Stimulated activated CD4-positive, alpha-beta T cell treated with anti-CD3 and anti-CD28 coated beads, Interleukin-4, amount 100 ng/mL, for 4 hours (primary cell): ENCODE measurements around the gene SALL2.
A peak's percentile ranks its signal among the peaks of the same experiment; 100 is the strongest.
"Not testable (repeated sequence)": the region's sequence is repeated elsewhere in the genome, so short reads cannot be mapped to it uniquely, and the experiment has no call there.

Source experiments
- DNase-seq, 2 experiments: peaks; one replicate each; pipeline ENCODE4 v3.0.0-alpha.2; 2020

SALL2 gene

DNA sequence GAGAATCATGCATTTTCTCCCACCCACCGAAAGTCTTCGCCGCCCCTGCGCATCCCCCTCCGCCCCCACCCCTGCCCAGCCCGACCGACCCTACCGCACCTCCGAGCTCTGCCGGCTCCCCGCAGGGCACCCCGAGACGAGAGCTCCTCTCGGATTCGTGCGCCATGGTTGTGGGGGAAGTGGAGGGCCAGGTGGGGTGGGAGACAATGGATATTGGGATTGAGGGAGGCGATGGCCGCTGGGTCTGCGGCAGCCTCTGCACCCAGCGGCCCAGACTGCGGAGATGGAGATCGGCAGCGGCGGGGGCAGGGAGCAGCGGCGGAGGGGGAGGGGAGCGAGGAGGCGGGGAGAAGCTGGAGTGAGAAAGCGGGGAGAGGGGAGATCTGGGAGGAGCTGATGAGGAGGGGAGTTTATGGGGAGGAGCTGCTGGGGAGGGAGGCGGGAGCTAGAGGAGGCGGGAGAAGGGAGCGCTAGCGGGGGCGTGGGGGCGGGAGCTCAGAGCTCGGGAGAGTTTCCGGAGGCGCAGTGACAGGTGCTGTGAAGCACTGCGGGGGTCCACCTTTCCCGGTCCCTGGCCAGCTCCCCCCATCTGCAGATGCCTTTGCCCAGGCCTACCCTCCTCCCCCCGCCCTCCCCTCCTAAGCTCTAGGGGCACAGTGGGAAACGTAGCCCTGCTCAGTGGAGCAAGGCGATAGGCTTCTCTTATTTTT lies at the start of gene SALL2:
Gene SALL2, minus strand, starts transcription at position 385 of the 710 bp plus-strand sequence. Its CDS starts 219 bp downstream, at position 166.
- DNase-seq, result peak; percentile 70 to 73

GRCh38 chr14:21575661-21576060 lies 49.5 kb upstream of the SALL2 start:
- no peak for DNase-seq

GRCh38 chr14:21572604-21573003 lies 46.5 kb upstream of the SALL2 start:
- DNase-seq, result no peak

DNA sequence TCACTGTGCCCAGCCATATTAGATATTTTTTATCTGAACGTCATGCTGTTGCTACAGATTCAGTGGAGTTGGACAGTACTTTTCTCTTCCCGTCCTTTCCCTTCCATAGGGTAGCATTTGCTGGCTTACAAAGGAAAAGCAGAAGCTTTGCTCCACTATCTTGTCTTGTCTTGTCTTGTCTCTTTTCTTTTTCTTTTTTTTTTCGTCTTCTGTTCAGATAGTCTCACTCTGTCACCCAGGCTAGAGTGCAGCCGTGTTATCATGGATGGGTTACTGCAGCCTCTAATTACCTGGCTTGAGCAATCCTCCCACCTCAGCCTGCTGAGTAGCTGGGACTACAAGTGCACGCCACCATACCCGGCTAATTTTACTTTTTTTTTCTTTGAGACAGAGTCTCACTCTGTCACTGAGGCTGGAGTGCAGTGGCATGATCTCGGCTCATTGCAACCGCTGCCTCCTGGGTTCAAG lies 32.6 kb upstream of the SALL2 start:
- DNase-seq, result no peak

- peak; percentile 58 to 66 for DNase-seq
Observed at GRCh38 chr14:21557084-21557901, 31.1 kb upstream of the SALL2 start.

- DNase-seq, result no peak
Observed at GRCh38 chr14:21556378-21557083, 30.4 kb upstream of the SALL2 start.

DNA sequence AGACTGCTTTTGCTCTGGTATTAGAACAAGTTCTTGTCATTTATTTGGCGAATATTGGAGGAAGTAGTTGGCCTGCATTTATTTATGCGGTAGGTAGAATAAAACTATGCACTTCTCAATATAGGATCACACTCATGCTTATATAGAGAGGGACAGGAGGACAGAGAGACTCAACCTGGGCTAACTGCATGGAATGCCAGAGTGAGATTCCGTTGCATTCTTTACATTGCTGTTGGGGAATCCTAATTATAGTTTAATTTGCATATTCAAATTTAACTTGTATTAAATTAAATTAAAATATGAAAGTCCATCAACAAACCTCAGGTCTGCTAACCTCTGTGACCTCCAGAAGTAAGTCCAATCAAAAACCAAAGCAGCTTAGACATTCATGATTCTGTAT lies 27.1 kb upstream of the SALL2 start:
- no peak for DNase-seq

DNA sequence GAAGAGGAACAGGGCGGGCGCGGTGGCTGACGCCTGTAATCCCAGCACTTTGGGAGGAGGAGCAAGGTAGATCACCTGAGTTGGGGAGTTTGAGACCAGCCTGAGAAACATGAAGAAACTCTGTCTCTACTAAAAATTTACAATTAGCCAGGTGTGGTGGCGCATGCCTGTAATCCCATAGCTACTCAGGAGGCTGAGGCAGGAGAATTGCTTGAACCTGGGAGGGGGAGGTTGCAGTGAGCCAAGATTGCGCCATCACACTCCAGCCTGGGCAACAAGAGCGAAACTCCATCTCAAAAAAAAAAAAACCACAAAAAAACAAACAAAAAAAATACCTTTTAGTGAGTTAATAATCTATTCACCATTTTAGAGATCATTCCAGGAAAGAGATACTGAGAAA lies 18.4 kb upstream of the SALL2 start:
- not testable (repeated sequence) for DNase-seq

GRCh38 chr14:21543963-21544362 lies 17.8 kb upstream of the SALL2 start:
- no peak for DNase-seq

- DNase-seq, result no peak
Observed at GRCh38 chr14:21543521-21543960, 17.4 kb upstream of the SALL2 start.

DNA sequence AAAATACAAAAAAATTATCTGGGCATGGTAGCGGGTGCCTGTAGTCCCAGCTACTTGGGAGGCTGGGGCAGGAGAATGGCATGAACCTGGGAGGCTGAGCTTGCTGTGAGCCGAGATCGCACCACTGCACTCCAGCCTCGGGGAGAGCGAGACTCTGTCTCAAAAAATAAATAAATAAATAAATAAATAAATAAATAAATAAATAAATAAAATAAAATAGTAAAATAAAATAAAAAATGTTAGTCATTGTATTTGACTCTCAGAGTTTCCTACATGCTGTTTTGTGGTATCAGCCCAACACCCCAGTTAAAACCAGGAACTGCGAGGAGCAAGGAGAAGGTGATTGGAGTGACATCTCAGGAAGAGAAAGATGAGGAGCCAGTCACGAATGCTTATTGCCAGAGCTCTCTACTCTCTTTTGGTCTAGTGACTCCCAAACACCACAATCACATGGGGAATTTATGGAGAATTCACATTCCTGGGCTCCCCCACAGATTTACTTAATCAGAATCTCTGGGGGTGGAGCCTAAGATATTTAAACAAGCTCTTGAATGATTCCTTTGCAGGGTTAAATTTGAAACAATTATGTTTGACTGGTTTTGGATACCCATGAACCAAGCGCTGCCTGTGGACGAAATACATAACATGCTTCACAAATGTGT lies 15.4 kb upstream of the SALL2 start:
- no peak for DNase-seq

GRCh38 chr14:21539189-21539940 lies 13.2 kb upstream of the SALL2 start:
- DNase-seq, result no peak

DNA sequence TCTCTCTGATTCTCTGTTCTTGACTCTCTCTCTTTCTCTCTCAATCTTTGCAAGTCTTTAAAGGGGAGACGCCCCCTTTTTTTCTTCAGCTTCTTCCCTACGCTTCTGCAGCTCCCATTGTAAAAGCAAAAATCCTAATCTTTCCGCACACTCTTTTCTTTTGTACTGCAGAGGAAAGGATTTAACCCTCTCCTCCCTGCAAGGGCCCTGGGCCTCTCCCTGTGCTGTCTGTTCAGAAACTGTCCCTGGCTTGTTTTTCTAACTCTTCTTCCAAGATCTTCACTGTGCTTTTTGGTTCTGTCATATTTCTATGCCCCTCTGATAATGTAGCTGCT lies 10.9 kb upstream of the SALL2 start:
- no peak for DNase-seq

DNA sequence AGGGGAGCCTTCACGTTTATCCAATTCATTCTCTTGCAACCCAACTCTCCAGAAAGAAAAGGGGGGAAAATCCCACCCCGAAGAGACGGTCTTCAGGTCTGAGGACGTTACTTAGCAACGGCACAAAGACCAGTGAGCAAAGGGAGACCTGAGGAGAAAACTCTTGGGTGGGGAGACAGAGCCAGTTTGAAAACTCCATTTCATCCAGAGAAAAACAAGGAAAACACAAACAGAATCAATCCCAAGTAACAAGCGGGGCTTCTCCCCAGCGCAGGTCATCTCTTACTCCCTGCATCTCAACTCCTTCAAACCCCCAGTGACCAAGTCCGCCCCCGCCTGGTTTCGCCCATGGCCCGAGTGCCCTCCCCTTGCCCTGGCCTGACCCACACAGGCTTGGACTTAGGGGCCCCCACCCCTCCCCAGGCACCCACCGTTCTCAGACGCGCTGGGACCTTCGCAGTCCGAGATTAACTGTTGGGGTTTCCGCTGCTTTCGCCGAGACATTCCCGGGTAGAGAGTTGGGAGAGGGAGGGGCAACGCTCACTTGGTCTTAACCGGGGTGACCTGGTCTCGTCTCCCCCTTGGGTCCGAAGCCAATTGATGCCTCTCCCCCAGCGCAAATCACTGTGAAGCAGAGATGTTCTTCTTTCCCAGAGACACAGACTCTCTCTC lies 10.4 kb upstream of the SALL2 start:
- no peak for DNase-seq

DNA sequence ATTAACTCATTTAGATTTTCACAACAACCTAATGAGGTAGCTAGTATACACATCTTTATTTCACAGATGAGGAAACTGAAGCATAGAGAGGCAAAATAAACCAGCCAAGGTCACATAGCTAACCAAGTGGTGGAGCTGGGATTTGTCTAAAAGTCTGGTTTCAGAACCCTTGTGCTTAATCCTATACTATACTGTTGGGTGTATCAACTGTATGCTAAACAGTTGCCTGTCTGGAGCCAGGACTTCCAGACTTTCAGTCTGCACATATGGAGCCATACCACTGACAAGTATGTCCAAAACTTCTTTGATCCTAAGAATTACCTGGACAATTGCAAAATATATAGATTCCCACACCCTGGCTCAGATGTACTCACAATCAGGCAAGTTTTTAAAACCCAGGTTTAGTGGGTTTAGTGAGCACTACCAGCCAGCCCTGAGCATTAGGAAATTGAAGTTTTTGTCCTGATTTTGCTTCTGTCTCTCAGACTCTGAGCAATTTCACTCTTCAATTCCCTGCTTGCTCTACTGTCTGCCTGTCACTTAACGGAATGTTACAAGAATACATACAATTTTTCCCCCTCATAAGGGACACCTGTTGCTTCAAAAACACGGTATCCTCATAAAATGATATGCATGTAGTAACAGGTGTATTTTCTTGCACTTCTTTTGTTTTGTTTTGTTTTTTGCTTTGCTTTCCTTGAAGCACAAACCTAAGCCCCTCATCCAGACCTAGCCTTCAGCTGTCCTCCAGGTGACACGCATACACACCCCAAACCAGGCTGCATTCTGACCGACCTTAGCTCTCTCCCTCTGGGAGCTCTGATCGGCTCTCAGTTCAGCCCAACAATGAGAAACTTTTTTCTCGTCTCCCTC lies 9.6 kb upstream of the SALL2 start:
- DNase-seq, result no peak

DNA sequence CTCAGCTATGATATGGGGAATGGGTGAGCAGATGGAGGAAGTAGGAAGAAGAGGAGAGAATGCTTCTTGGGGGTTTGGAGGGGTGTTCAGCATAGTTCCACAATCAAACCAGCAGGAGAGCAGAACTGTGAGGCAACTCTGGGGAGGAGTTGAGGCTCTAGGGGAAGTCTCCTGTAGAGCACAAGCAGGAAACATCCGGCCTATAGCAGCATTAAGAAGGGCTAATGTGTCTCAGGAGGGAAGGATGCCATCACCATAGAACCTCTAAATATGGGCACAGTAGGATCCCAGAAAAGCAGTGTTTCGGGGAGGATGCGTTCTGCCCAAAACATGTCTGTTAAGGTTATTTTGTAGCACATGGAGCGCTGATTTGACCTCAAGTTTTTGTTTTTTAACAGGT lies 8.4 kb upstream of the SALL2 start:
- no peak for DNase-seq

DNA sequence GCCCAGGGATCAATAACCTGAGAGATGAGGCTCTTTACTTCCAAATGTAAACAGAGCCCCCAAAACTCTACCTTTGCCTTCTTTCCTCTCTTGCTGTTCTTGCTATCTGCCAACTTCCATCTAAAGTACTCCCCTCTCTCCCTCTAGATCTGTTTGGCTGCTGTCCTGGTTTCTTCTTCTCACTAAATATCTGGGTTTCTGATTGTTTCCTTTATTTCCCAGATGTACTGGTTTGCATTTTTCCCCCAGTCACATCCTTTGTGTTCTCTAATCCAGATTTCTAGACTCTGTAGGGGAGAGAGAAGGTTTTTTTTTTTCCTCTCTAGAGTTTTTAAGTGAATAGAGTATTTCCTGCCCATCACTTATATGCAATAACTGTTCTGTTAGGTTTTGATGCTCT lies 7.1 kb upstream of the SALL2 start:
- DNase-seq, result no peak

- no peak for DNase-seq
Observed at GRCh38 chr14:21529515-21529914, 3.4 kb upstream of the SALL2 start.

DNA sequence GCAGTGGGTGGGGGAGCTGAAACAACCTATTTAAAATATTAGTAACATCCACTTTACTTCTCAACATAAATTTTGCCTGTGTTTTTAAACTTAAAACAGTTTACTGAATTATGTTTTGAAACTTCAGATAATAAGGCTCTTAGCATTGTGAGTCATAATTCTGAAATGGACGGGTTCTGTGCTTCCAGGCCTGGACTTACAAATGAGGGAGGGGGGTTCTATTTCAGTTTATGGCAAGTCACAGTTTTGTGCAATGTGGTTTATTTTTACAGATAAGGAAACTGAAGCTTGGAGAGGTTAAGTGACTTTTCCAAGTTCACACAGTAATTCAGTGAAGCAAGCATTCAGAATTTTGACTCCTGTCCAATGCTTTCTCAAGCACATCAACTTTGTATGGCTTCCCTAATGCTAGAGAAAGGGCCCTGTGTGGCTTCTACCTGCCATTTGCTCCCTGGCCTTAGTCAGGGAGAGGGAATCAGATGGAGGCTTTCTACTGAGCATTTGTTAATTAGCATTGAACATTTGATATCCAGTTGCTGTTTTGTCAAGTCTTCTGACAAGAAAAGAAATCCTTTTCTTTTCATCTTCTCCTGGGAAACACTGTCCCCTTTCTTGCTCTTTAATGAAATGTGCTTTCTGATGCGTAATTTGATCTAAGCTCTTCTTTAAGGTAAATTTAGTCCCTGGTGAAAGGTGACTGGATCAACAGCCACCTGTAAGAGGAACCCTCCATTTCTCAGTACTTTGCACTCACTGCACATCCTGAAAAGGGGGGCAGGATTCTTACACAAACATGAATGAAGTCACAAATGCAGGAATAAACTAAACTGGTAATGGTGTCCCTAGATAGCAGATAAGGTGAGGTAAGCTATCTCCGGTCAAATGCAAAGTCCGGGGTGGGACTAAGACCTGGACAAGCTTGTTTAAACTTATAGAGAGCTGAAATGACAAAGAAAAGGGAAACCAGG lies 2.5 kb upstream of the SALL2 start:
- no peak for DNase-seq

DNA sequence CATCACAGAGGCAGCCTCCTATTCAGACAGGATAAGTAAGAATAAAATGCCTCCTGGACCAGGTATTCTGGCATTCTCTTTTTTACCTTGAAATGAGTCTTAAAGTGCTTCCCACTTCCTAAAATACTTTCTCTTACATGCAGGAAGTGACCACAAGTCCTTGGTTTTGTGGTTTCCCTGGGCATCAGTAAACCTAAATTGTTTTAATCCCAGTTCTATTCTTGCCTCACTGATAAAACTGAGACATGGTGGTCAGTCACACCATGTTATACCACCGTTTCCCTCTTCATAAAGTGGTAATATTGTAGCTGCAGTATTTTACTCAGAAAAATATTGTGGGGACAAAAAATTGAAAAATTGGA lies 1.2 kb upstream of the SALL2 start:
- no peak for DNase-seq
